ENCODE data around the gene NCK2.
A peak's percentile ranks its signal among the peaks of the same experiment; 100 is the strongest.
"Not testable (repeated sequence)": the region's sequence is repeated elsewhere in the genome, so short reads cannot be mapped to it uniquely, and the experiment has no call there.

NCK2 gene

DNA sequence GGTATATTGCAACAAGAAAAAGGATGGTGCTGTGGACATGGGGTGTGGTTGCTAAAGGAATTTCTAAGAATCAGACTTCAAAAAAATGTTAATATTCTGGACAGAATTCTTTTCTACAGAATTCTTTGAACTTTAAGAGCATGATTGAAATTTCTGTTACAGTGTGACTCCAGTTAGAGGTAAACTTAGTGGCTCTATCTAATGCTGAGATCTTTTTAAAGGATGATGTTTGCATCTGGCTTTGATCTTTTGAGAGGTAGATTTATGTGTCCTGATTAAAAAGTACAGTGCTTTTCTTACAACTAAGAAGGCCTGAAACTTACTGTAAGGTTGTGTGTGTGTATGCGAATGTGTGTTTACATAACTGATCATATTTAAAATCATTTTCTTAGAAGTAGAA lies 25.4 kb downstream of the NCK2 start:
- H3K27ac Mint-ChIP-seq = no peak overlapping the region
- H3K9me3 Mint-ChIP-seq = no peaks in the 10 kb centered on the region
- intact Hi-C loops (cut with micrococcal nuclease) = no loop called here
- peaks cover 18% of the 10 kb centered on the region for H3K36me3 Mint-ChIP-seq (ENCODE audit: low read depth)
- H3K27me3 Mint-ChIP-seq = no peaks in the 10 kb centered on the region
- peaks cover 12% of the 10 kb centered on the region for H3K4me1 Mint-ChIP-seq (ENCODE audit: low read depth)
- H3K4me3 Mint-ChIP-seq = no peak overlapping the region

GRCh38 chr2:105771291-105771690 lies 26.6 kb downstream of the NCK2 start:
- H3K27me3 Mint-ChIP-seq; H3K27ac Mint-ChIP-seq; H3K9me3 Mint-ChIP-seq; H3K4me3 Mint-ChIP-seq; intact Hi-C loops (cut with micrococcal nuclease): not testable (repeated sequence)
- peaks cover 18% of the 10 kb centered on the region for H3K36me3 Mint-ChIP-seq (ENCODE audit: low read depth)
- peaks cover 21% of the 10 kb centered on the region for H3K4me1 Mint-ChIP-seq (ENCODE audit: low read depth)

GRCh38 chr2:105771836-105772235 lies 27.1 kb downstream of the NCK2 start:
- no peaks in the 10 kb centered on the region for H3K9me3 Mint-ChIP-seq
- no peak overlapping the region for H3K4me3 Mint-ChIP-seq
- peaks cover 27% of the 10 kb centered on the region for H3K4me1 Mint-ChIP-seq (ENCODE audit: low read depth)
- peak overlapping the region; percentile 15 for H3K27ac Mint-ChIP-seq
- intact Hi-C loops (cut with micrococcal nuclease) = no loop called here
- no peaks in the 10 kb centered on the region for H3K27me3 Mint-ChIP-seq
- peaks cover 18% of the 10 kb centered on the region for H3K36me3 Mint-ChIP-seq (ENCODE audit: low read depth)

GRCh38 chr2:105772362-105772761 lies 27.6 kb downstream of the NCK2 start:
- H3K27me3 Mint-ChIP-seq = no peaks in the 10 kb centered on the region
- peaks cover 18% of the 10 kb centered on the region for H3K36me3 Mint-ChIP-seq (ENCODE audit: low read depth)
- H3K4me3 Mint-ChIP-seq = no peak overlapping the region
- H3K9me3 Mint-ChIP-seq = no peaks in the 10 kb centered on the region
- H3K4me1 Mint-ChIP-seq (ENCODE audit: low read depth) = peaks cover 31% of the 10 kb centered on the region
- peak overlapping the region; percentile 15 for H3K27ac Mint-ChIP-seq
- intact Hi-C loops (cut with micrococcal nuclease) = no loop called here

DNA sequence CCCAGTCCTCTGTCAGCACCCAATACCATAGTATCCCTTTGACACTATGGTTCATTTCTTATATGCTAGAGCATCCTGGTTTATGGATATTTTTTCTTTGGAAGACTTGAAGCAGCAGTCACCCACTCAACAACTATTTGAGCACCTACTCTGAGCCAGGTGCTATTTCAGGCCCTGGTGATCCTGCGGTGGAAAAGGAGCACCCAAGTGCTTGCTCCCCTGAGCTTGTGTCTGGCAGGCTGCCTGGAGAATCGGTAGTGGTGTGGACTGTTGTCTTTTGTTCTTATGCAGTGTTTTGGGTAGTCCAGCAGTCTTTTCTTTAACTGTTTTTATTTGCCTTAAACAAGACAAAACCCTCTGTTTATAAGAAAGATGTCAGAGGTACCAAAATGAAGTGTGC lies 28.9 kb downstream of the NCK2 start:
- peaks cover 18% of the 10 kb centered on the region for H3K36me3 Mint-ChIP-seq (ENCODE audit: low read depth)
- H3K4me1 Mint-ChIP-seq (ENCODE audit: low read depth) = peaks cover 31% of the 10 kb centered on the region
- H3K4me3 Mint-ChIP-seq = no peak overlapping the region
- intact Hi-C loops (cut with micrococcal nuclease) = no loop called here
- H3K9me3 Mint-ChIP-seq = no peaks in the 10 kb centered on the region
- no peak overlapping the region for H3K27ac Mint-ChIP-seq
- H3K27me3 Mint-ChIP-seq = no peaks in the 10 kb centered on the region

GRCh38 chr2:105774781-105775337 lies 30.1 kb downstream of the NCK2 start:
- Mint-ChIP-seq H3K4me3 (no peak overlapping the region), H3K4me1 (ENCODE audit: low read depth) (peaks cover 31% of the 10 kb centered on the region), H3K9me3 (no peaks in the 10 kb centered on the region), H3K36me3 (ENCODE audit: low read depth) (peaks cover 18% of the 10 kb centered on the region), H3K27me3 (no peaks in the 10 kb centered on the region), H3K27ac (peak overlapping the region; percentile 39)
- intact Hi-C loops (cut with micrococcal nuclease) = no loop called here

DNA sequence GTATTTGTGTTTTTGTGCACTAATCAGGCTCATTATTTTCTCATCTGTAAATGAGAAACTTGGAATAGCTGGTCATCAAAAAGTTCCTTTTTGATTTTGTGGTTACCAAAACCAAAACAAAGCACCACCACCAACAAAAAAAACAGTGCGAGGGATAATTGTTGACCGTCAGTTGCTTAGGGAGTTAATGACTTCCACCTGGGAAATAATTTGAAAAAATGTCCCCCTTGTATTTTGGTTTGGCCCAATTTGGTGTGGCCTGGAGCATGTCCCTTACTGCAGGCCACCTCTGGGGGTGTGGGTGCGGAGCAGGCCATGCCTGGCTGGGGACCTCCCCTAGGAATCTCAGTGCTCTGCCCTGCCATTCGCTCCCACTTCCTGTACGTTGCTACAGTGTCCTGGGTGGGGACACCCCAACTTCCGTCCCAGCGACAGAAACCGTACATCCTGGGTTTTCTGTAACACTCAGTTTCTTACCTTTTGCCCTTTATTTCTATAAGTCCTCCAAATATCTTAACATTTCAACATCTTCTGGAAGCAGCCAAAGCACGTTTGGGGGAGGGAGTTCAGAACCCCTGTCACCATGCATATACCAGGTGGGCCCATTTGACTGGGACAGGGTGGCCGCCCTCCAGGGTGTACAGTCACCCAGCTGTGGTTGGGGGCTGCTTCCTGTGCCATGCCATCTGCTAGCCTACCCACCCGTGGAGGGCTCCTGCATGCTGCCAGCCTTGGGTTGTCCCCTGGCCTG lies 31.3 kb downstream of the NCK2 start:
- Mint-ChIP-seq H3K36me3 (ENCODE audit: low read depth) (peaks cover 18% of the 10 kb centered on the region), H3K27me3 (no peaks in the 10 kb centered on the region), H3K9me3 (no peaks in the 10 kb centered on the region), H3K4me1 (ENCODE audit: low read depth) (peaks cover 41% of the 10 kb centered on the region), H3K27ac (peak overlapping the region; percentile 72), H3K4me3 (peak overlapping the region; percentile 17)
- intact Hi-C loops (cut with micrococcal nuclease) = no loop called here

DNA sequence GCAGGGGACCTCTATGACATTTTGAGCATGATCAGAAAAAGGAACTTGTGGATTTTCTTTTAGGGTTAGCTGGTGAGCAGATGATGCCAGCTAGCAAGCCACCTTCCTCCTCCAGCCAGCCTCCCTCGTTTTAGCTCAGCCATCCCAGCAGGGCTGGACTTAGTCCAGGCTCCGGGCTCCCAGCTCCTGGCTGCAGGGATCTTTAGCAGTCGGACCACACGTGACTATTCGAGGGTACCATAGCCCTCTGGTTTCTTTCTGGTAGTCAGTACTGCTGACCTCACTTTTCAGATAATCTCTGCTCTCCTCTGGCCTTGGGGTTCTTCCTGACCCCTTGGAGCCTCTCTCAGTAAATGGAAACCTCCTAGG lies 31.8 kb downstream of the NCK2 start:
- Mint-ChIP-seq H3K9me3 (no peaks in the 10 kb centered on the region), H3K27me3 (no peaks in the 10 kb centered on the region), H3K36me3 (ENCODE audit: low read depth) (peaks cover 18% of the 10 kb centered on the region), H3K4me3 (peak overlapping the region; percentile 17), H3K4me1 (ENCODE audit: low read depth) (peaks cover 46% of the 10 kb centered on the region), H3K27ac (peak overlapping the region; percentile 72)
- intact Hi-C loops (cut with micrococcal nuclease) = no loop called here

- Mint-ChIP-seq H3K9me3 (no peaks in the 10 kb centered on the region), H3K36me3 (ENCODE audit: low read depth) (peaks cover 18% of the 10 kb centered on the region), H3K4me3 (no peak overlapping the region), H3K27me3 (no peaks in the 10 kb centered on the region), H3K4me1 (ENCODE audit: low read depth) (peaks cover 41% of the 10 kb centered on the region), H3K27ac (peak overlapping the region; percentile 72)
- intact Hi-C loops (cut with micrococcal nuclease) = no loop called here
These were observed 32.3 kb downstream of the NCK2 start for GRCh38 chr2:105777031-105777482.

- H3K4me1 Mint-ChIP-seq (ENCODE audit: low read depth) = peaks cover 37% of the 10 kb centered on the region
- H3K9me3 Mint-ChIP-seq = no peaks in the 10 kb centered on the region
- H3K27ac Mint-ChIP-seq = no peak overlapping the region
- H3K4me3 Mint-ChIP-seq = no peak overlapping the region
- intact Hi-C loops (cut with micrococcal nuclease) = no loop called here
- H3K27me3 Mint-ChIP-seq = no peaks in the 10 kb centered on the region
- peaks cover 16% of the 10 kb centered on the region for H3K36me3 Mint-ChIP-seq (ENCODE audit: low read depth)
These were observed 32.9 kb downstream of the NCK2 start for GRCh38 chr2:105777506-105778055.

DNA sequence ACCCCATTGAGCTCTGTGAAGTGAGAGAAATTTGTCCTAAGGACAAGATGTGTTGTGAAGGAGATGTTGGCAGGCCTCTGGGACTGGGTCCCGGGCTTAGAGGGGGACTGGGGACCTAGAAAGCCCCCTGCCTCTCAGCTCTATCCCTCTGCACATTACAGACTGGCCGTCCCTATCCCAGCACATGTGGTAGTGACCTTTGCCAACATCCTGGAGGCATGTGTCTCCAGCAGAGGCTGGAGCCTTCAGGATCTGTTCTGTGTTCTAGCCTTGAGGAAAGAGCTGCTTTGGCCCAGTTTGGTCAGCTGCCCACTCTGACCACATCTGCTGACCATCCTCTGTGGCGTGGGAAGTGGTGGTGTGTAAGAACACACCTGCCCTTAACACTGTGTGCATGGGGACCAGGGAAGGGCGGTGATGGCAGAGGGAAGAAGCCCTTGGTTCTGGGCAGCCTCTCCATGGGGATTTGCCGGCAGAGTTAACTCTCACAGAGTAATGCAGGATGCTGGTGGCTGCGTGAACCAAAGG lies 33.4 kb downstream of the NCK2 start:
- Mint-ChIP-seq H3K4me3 (no peak overlapping the region), H3K36me3 (ENCODE audit: low read depth) (peaks cover 10% of the 10 kb centered on the region), H3K27me3 (no peaks in the 10 kb centered on the region), H3K27ac (no peak overlapping the region), H3K9me3 (no peaks in the 10 kb centered on the region), H3K4me1 (ENCODE audit: low read depth) (peaks cover 34% of the 10 kb centered on the region)
- intact Hi-C loops (cut with micrococcal nuclease) = no loop called here

GRCh38 chr2:105779394-105779793 lies 34.7 kb downstream of the NCK2 start:
- Mint-ChIP-seq H3K36me3 (ENCODE audit: low read depth) (peaks cover 3% of the 10 kb centered on the region), H3K4me1 (ENCODE audit: low read depth) (peaks cover 41% of the 10 kb centered on the region), H3K27ac (no peak overlapping the region), H3K27me3 (no peaks in the 10 kb centered on the region), H3K9me3 (no peaks in the 10 kb centered on the region), H3K4me3 (no peak overlapping the region)
- intact Hi-C loops (cut with micrococcal nuclease) = no loop called here

DNA sequence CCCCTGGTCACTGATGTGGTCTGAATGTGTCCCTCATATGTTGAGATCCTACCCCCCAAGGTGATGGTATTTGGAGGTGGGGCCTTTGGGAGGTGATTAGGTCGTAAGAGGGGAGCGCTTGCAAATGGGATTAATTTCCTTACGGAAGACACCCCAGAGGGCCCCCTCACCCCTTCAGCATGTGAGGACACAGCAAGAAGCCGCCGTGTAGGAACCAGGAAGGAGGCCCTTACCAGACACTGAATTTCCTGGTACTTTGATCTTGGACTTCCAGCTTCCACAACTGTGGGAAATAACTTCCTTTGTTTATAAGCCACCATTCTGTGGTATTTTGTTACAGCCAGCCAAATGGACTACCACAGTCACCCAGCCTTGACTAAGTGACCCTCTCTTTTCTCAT lies 35.9 kb downstream of the NCK2 start:
- Mint-ChIP-seq H3K9me3 (no peaks in the 10 kb centered on the region), H3K4me1 (ENCODE audit: low read depth) (peaks cover 43% of the 10 kb centered on the region), H3K27ac (no peak overlapping the region), H3K27me3 (no peaks in the 10 kb centered on the region), H3K4me3 (no peak overlapping the region), H3K36me3 (ENCODE audit: low read depth) (no peaks in the 10 kb centered on the region)
- intact Hi-C loops (cut with micrococcal nuclease) = loop anchor here (5.0 kb wide), 1 partner anchor 33 kb away; no protein-coding TSS in a partner anchor

- H3K36me3 Mint-ChIP-seq (ENCODE audit: low read depth) = no peaks in the 10 kb centered on the region
- H3K4me1 Mint-ChIP-seq (ENCODE audit: low read depth) = peaks cover 43% of the 10 kb centered on the region
- intact Hi-C loops (cut with micrococcal nuclease) = loop anchor here (5.0 kb wide), 1 partner anchor 34 kb away; no protein-coding TSS in a partner anchor
- H3K4me3 Mint-ChIP-seq = no peak overlapping the region
- no peaks in the 10 kb centered on the region for H3K27me3 Mint-ChIP-seq
- H3K9me3 Mint-ChIP-seq = no peaks in the 10 kb centered on the region
- H3K27ac Mint-ChIP-seq = no peak overlapping the region
These were observed 36.7 kb downstream of the NCK2 start for GRCh38 chr2:105781274-105781978.
